ENCODE measurements around the gene BTAF1. TPM values are rescaled to one million over a fixed set of nuclear protein-coding genes. Genes with fewer than 3 reads are reported as not detected.

Gene BTAF1
- total RNA-seq, 3 donors from 2014 or later (not counting 1 experiment from before 2014, with no cell fraction given): 77.3 to 88.7 (median 80.7) TPM

DNA sequence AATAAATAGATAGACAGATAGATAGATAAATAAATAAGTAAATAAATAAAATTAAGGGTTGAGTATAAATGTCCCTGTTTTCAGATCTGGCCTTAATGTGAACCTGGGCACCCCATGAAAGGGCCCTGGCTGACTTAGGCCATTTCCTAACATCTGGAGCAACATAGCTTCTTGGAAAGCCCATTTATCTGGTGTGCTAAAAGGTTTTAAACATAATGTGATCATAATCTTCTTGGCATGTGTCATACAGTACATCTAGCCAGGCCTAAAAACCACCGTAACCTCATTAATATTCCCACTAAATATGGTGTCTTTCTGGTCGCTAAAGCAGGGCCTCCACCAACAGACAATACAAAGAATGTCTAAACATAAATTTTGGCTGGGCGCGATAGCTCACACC is 142.8 kb downstream of the BTAF1 start:
- TF ChIP-seq, protein P1, sequence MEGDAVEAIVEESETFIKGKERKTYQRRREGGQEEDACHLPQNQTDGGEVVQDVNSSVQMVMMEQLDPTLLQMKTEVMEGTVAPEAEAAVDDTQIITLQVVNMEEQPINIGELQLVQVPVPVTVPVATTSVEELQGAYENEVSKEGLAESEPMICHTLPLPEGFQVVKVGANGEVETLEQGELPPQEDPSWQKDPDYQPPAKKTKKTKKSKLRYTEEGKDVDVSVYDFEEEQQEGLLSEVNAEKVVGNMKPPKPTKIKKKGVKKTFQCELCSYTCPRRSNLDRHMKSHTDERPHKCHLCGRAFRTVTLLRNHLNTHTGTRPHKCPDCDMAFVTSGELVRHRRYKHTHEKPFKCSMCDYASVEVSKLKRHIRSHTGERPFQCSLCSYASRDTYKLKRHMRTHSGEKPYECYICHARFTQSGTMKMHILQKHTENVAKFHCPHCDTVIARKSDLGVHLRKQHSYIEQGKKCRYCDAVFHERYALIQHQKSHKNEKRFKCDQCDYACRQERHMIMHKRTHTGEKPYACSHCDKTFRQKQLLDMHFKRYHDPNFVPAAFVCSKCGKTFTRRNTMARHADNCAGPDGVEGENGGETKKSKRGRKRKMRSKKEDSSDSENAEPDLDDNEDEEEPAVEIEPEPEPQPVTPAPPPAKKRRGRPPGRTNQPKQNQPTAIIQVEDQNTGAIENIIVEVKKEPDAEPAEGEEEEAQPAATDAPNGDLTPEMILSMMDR (IDR thresholded peaks at IDR 0.05): no peak
- Histone ChIP-seq H3K36me3 (ENCODE audit: control insufficient read depth, insufficient read depth, low read length) (no peaks in the 10 kb centered on the region), H3K27me3 (ENCODE audit: control insufficient read depth, insufficient read depth, low read length) (no peaks in the 10 kb centered on the region), H3K9me3 (ENCODE audit: control insufficient read depth, insufficient read depth, low read length) (no peaks in the 10 kb centered on the region), H3K4me1 (ENCODE audit: control insufficient read depth, insufficient read depth, low read length) (no peaks in the 10 kb centered on the region), H3K4me3 (ENCODE audit: low read length) (no peak overlapping the region), H3K27ac (ENCODE audit: low read length) (no peak overlapping the region)
- no peak overlapping the region for H3K4me3 Mint-ChIP-seq
- no peak for ATAC-seq
- WGBS (ENCODE audit: insufficient coverage): 97% methylated on average over 4 of the region's 4 CpGs
- intact Hi-C loops (cut with micrococcal nuclease): no loop called here
- H3K36me3 Mint-ChIP-seq: no peaks in the 10 kb centered on the region
- H3K27ac Mint-ChIP-seq: no peak overlapping the region
- no peak for DNase-seq
- H3K4me1 Mint-ChIP-seq: no peaks in the 10 kb centered on the region
- H3K27me3 Mint-ChIP-seq (ENCODE audit: low read depth in 2 of 2): no peaks in the 10 kb centered on the region
- no peaks in the 10 kb centered on the region for H3K9me3 Mint-ChIP-seq

- H3K9me3 ChIP-seq (ENCODE audit: control insufficient read depth, insufficient read depth, low read length): no peaks in the 10 kb centered on the region
- no peak for ATAC-seq
- Mint-ChIP-seq H3K27ac (no peak overlapping the region), H3K9me3 (no peaks in the 10 kb centered on the region), H3K27me3 (ENCODE audit: low read depth in 2 of 2) (no peaks in the 10 kb centered on the region), H3K4me3 (no peak overlapping the region), H3K4me1 (no peaks in the 10 kb centered on the region), H3K36me3 (no peaks in the 10 kb centered on the region)
- TF ChIP-seq, protein P1 (IDR thresholded peaks at IDR 0.05): no peak
- no peak for DNase-seq
- no peaks in the 10 kb centered on the region for H3K4me1 ChIP-seq (ENCODE audit: control insufficient read depth, insufficient read depth, low read length)
- no peak overlapping the region for H3K27ac ChIP-seq (ENCODE audit: low read length)
- H3K27me3 ChIP-seq (ENCODE audit: control insufficient read depth, insufficient read depth, low read length): no peaks in the 10 kb centered on the region
- intact Hi-C loops (cut with micrococcal nuclease): no loop called here
- no peak overlapping the region for H3K4me3 ChIP-seq (ENCODE audit: low read length)
- H3K36me3 ChIP-seq (ENCODE audit: control insufficient read depth, insufficient read depth, low read length): no peaks in the 10 kb centered on the region
- no CpG with 5 or more reads among the region's 1 CpG for WGBS (ENCODE audit: insufficient coverage)
These were observed 145.3 kb downstream of the BTAF1 start for GRCh38 chr10:92068900-92069299.

GRCh38 chr10:92074126-92074887 is 150.7 kb downstream of the BTAF1 start:
- no peaks in the 10 kb centered on the region for H3K27me3 Mint-ChIP-seq (ENCODE audit: low read depth in 2 of 2)
- Histone ChIP-seq H3K36me3 (ENCODE audit: control insufficient read depth, insufficient read depth, low read length) (peaks cover 2% of the 10 kb centered on the region), H3K4me1 (ENCODE audit: control insufficient read depth, insufficient read depth, low read length) (no peaks in the 10 kb centered on the region), H3K27me3 (ENCODE audit: control insufficient read depth, insufficient read depth, low read length) (no peaks in the 10 kb centered on the region), H3K4me3 (ENCODE audit: low read length) (no peak overlapping the region), H3K9me3 (ENCODE audit: control insufficient read depth, insufficient read depth, low read length) (no peaks in the 10 kb centered on the region), H3K27ac (ENCODE audit: low read length) (no peak overlapping the region)
- no peak overlapping the region for H3K4me3 Mint-ChIP-seq
- peaks cover 6% of the 10 kb centered on the region for H3K36me3 Mint-ChIP-seq
- intact Hi-C loops (cut with micrococcal nuclease): no loop called here
- TF ChIP-seq, protein P1 (IDR thresholded peaks at IDR 0.05): no peak
- ATAC-seq (no peak), DNase-seq (no peak)
- H3K9me3 Mint-ChIP-seq: no peaks in the 10 kb centered on the region
- 95% methylated on average over 5 of the region's 6 CpGs for WGBS (ENCODE audit: insufficient coverage)
- H3K4me1 Mint-ChIP-seq: no peaks in the 10 kb centered on the region
- H3K27ac Mint-ChIP-seq: no peak overlapping the region

DNA sequence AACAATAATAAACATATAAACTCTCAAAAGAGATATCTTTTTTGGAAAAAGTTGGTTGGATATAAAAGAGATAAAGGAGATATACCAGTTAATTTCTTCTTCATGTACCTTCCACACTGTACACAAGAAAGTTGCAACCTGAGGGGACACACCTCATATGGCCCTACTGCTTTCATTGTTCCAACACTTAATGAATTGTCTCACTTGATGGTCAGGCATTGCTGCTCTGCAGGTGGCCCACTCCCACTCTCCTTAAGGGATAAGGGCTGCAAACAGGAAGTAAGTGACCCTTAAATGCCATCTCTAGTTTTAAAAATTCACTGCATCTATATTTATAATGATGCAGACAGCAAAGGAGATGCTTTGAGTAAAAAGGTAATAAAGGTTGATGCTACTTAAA is 152.3 kb downstream of the BTAF1 start:
- DNase-seq (no peak), ATAC-seq (no peak)
- H3K4me3 Mint-ChIP-seq: no peak overlapping the region
- Histone ChIP-seq H3K9me3 (ENCODE audit: control insufficient read depth, insufficient read depth, low read length) (no peaks in the 10 kb centered on the region), H3K27ac (ENCODE audit: low read length) (no peak overlapping the region), H3K27me3 (ENCODE audit: control insufficient read depth, insufficient read depth, low read length) (no peaks in the 10 kb centered on the region), H3K4me3 (ENCODE audit: low read length) (no peak overlapping the region), H3K4me1 (ENCODE audit: control insufficient read depth, insufficient read depth, low read length) (no peaks in the 10 kb centered on the region), H3K36me3 (ENCODE audit: control insufficient read depth, insufficient read depth, low read length) (peaks cover 7% of the 10 kb centered on the region)
- no peaks in the 10 kb centered on the region for H3K27me3 Mint-ChIP-seq (ENCODE audit: low read depth in 2 of 2)
- intact Hi-C loops (cut with micrococcal nuclease): no loop called here
- H3K9me3 Mint-ChIP-seq: no peaks in the 10 kb centered on the region
- no peak overlapping the region for H3K27ac Mint-ChIP-seq
- TF ChIP-seq, protein P1 (IDR thresholded peaks at IDR 0.05): no peak
- no peaks in the 10 kb centered on the region for H3K4me1 Mint-ChIP-seq
- peaks cover 15% of the 10 kb centered on the region for H3K36me3 Mint-ChIP-seq

All from natural killer cell (primary cell).